A673 (cell line): ENCODE measurements around the gene C10orf90.

ENCODE experiments used
- CTCF ChIP-seq: fragments of 300-800, 200-600 bp; sonication (generic); conservative IDR thresholded peaks from 2 replicates; pipeline ENCODE4 v1.5.1; 2017; ENCODE audit warnings: low read depth, mild to moderate bottlenecking, antibody characterized with exemption, low read length, moderate library complexity, mixed read lengths
- EZH2 ChIP-seq: fragments of 200-600 bp; sonication (generic); IDR thresholded peaks from 2 replicates; pipeline ENCODE4 v1.6.1; 2017; ENCODE audit warnings: borderline replicate concordance, low read depth, mild to moderate bottlenecking, mixed read lengths, antibody characterized with exemption, low read length; ENCODE audit not compliant: poor library complexity, severe bottlenecking

GRCh38 chr10:126459032-126459831 is 211.3 kb downstream of the C10orf90 start:
- TF ChIP-seq CTCF (no peak), EZH2 (no peak)
